ENCODE data around the gene SNW1.

SNW1 gene

DNA sequence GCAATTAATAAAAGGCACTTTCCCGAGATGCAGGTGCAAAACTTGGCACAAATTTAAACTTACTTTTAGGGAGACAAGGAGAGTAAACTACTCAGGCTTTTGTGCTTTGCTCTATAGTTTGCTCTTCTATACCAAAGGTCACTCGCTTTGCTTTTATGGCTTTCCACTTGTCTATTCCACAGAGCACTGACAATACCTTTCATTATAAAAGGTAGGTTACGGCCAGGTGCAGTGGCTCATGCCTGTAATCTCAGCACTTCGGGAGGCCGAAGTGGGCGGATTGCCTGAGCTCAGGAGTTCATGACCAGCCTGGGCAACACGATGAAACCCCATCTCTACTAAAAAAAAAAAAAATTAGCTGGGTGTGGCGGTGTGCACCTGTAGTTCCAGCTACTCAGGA, 86.0 kb downstream of the SNW1 start (continued):
- TF ChIP-seq, protein P1, sequence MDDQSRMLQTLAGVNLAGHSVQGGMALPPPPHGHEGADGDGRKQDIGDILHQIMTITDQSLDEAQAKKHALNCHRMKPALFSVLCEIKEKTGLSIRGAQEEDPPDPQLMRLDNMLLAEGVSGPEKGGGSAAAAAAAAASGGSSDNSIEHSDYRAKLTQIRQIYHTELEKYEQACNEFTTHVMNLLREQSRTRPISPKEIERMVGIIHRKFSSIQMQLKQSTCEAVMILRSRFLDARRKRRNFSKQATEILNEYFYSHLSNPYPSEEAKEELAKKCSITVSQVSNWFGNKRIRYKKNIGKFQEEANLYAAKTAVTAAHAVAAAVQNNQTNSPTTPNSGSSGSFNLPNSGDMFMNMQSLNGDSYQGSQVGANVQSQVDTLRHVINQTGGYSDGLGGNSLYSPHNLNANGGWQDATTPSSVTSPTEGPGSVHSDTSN (CRISPR knock-in tag; IDR thresholded peaks at IDR 0.05) = no peak
- no peak for TF ChIP-seq ZEB2 (tag by site-specific recombination; IDR thresholded peaks at IDR 0.05)
- TF ChIP-seq ZNF132 (tag by site-specific recombination; IDR thresholded peaks at IDR 0.05; ENCODE audit: borderline replicate concordance) = no peak
- TF ChIP-seq FEZF1 (tag by site-specific recombination; IDR thresholded peaks at IDR 0.05) = no peak
- no peak for TF ChIP-seq ZFP69B (tag by site-specific recombination; IDR thresholded peaks at IDR 0.05)

DNA sequence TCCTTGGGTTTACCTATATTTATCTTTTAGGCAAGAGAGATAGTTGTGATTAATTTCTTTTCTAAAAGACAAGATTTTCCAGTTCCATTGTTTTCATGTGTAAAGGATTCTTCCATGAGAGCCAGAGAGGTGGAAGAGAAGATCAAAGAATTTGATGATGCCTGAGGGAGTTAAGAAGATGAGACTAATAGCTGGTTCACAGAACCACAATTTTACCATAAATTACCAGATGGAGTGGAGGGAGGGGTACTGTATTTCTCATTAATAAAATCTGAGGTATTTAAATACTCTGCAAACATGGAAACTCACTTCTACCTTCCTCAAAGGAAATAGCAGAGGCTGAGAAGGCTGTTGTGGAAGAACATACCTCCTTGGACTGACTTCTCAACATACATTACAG, 87.8 kb downstream of the SNW1 start:
- Histone ChIP-seq H3K4me1 (ENCODE audit: control insufficient read depth, insufficient read depth, low read length) (no peaks in the 10 kb centered on the region), H3K36me3 (ENCODE audit: control insufficient read depth in 2 of 2, insufficient read depth in 1 of 2, low read length in 2 of 2) (peaks cover 30 to 50% of the 10 kb centered on the region in 2 experiments), H3K27ac (ENCODE audit: extremely low read depth, low read depth, low read length) (no peak overlapping the region), H3K4me3 (ENCODE audit: low read depth, low read length) (no peak overlapping the region), H3K9me3 (ENCODE audit: control insufficient read depth, insufficient read depth, low read depth, low read length) (no peaks in the 10 kb centered on the region)
- CTCF ChIA-PET = no interaction called here
- POLR2A ChIA-PET = no interaction called here
- TF ChIP-seq ZNF658 (tag by site-specific recombination; IDR thresholded peaks at IDR 0.05) (no peak), ZNF146 (tag by site-specific recombination; IDR thresholded peaks at IDR 0.05) (no peak), ZNF707 (tag by site-specific recombination; IDR thresholded peaks at IDR 0.05) (no peak), ZIC2 (tag by site-specific recombination; IDR thresholded peaks at IDR 0.05) (no peak), KLF1 (tag by site-specific recombination; IDR thresholded peaks at IDR 0.05) (no peak), YY1 (tag by site-specific recombination; IDR thresholded peaks at IDR 0.05) (no peak), ZSCAN16 (tag by site-specific recombination; IDR thresholded peaks at IDR 0.05) (no peak), ZBTB21 (tag by site-specific recombination; IDR thresholded peaks at IDR 0.05) (no peak), BCL11B (tag by site-specific recombination; IDR thresholded peaks at IDR 0.05; ENCODE audit: low read depth) (no peak), ZNF654 (tag by site-specific recombination; IDR thresholded peaks at IDR 0.05; ENCODE audit: low read depth) (no peak)
